Right forelimb (tissue), 1 donor: ENCODE data around the gene ALLC.
"Not testable (repeated sequence)": the region's sequence is repeated elsewhere in the genome, so short reads cannot be mapped to it uniquely, and the experiment has no call there.

Experiments
- DNase-seq: peaks from one replicate; pipeline ENCODE4 v3.0.0-alpha.2; 2018

ALLC gene

GRCh38 chr2:3657881-3658280, at the start of gene ALLC:
TSS of gene ALLC (plus strand) at chr2:3658200. CDS start at chr2:3671158, 12,958 bp downstream.
- no peak for DNase-seq

- DNase-seq = no peak
Observed at GRCh38 chr2:3608373-3609278, 49.4 kb upstream of the ALLC start.

- DNase-seq = not testable (repeated sequence)
Observed at GRCh38 chr2:3609279-3609673, 48.7 kb upstream of the ALLC start.

- no peak for DNase-seq
Observed at GRCh38 chr2:3610415-3610814, 47.6 kb upstream of the ALLC start.

GRCh38 chr2:3610881-3611505, 47.0 kb upstream of the ALLC start:
- no peak for DNase-seq

GRCh38 chr2:3611589-3611988, 46.4 kb upstream of the ALLC start:
- no peak for DNase-seq

GRCh38 chr2:3612639-3613523, 45.1 kb upstream of the ALLC start:
- no peak for DNase-seq

GRCh38 chr2:3613524-3613905, 44.5 kb upstream of the ALLC start:
- no peak for DNase-seq

GRCh38 chr2:3614743-3615142, 43.3 kb upstream of the ALLC start:
- not testable (repeated sequence) for DNase-seq

GRCh38 chr2:3615541-3616200, 42.3 kb upstream of the ALLC start:
- DNase-seq = not testable (repeated sequence)

GRCh38 chr2:3616435-3617197, 41.4 kb upstream of the ALLC start:
- not testable (repeated sequence) for DNase-seq

- DNase-seq = no peak
Observed at GRCh38 chr2:3617198-3617890, 40.7 kb upstream of the ALLC start.

- no peak for DNase-seq
Observed at GRCh38 chr2:3618367-3618766, 39.6 kb upstream of the ALLC start.

GRCh38 chr2:3619033-3619432, 39.0 kb upstream of the ALLC start:
- DNase-seq = no peak

GRCh38 chr2:3619661-3620060, 38.3 kb upstream of the ALLC start:
- DNase-seq = not testable (repeated sequence)

GRCh38 chr2:3620834-3621233, 37.2 kb upstream of the ALLC start:
- no peak for DNase-seq

GRCh38 chr2:3622967-3623366, 35.0 kb upstream of the ALLC start:
- no peak for DNase-seq

GRCh38 chr2:3624059-3624794, 33.8 kb upstream of the ALLC start:
- DNase-seq = no peak

- no peak for DNase-seq
Observed at GRCh38 chr2:3625186-3625585, 32.8 kb upstream of the ALLC start.

- peak; percentile 31 for DNase-seq
Observed at GRCh38 chr2:3626118-3626811, 31.7 kb upstream of the ALLC start.
